ENCODE results near the gene CES3.

CES3 gene

GRCh38 chr16:67017421-67017750 lies 56.3 kb downstream of the CES3 start:
- H3K27me3 ChIP-seq (ENCODE audit: low read depth), result no peaks in the 10 kb centered on the region
- H3K4me3 ChIP-seq, result no peak overlapping the region
- in situ Hi-C loops (cut with MboI; ENCODE audit: low sequenced_read_pairs), result loop anchor here (10.0 kb wide), 1 partner anchor 137 kb away; the partner anchor contains the start of genes B3GNT9, FBXL8 and TRADD
- H3K9me3 ChIP-seq, result no peaks in the 10 kb centered on the region
- H3K36me3 ChIP-seq (replicated peaks), result no peaks in the 10 kb centered on the region
- H3K4me1 ChIP-seq, result peaks cover 4% of the 10 kb centered on the region; the same call in 1 of the 2 replicates
- no peak for DNase-seq (ENCODE audit: low spot score in 2 of 2)

GRCh38 chr16:67017810-67018488 lies 56.9 kb downstream of the CES3 start:
- Histone ChIP-seq H3K4me1 (peaks cover 4% of the 10 kb centered on the region; the same call in 1 of the 2 replicates), H3K27me3 (ENCODE audit: low read depth) (no peaks in the 10 kb centered on the region), H3K36me3 (replicated peaks) (no peaks in the 10 kb centered on the region), H3K9me3 (no peaks in the 10 kb centered on the region), H3K4me3 (no peak overlapping the region)
- peak; percentile 92 to 94 for DNase-seq (ENCODE audit: low spot score in 2 of 2)
- in situ Hi-C loops (cut with MboI; ENCODE audit: low sequenced_read_pairs), result loop anchor here (10.0 kb wide), 1 partner anchor 137 kb away; the partner anchor contains the start of genes B3GNT9, FBXL8 and TRADD

- in situ Hi-C loops (cut with MboI; ENCODE audit: low sequenced_read_pairs), result loop anchor here (10.0 kb wide), 1 partner anchor 136 kb away; the partner anchor contains the start of genes B3GNT9, FBXL8 and TRADD
- Histone ChIP-seq H3K36me3 (replicated peaks) (no peaks in the 10 kb centered on the region), H3K9me3 (no peaks in the 10 kb centered on the region), H3K4me1 (peaks cover 3% of the 10 kb centered on the region; the same call in 1 of the 2 replicates), H3K4me3 (no peak overlapping the region), H3K27me3 (ENCODE audit: low read depth) (no peaks in the 10 kb centered on the region)
- DNase-seq (ENCODE audit: low spot score in 2 of 2), result no peak
Measured at GRCh38 chr16:67019171-67019570, 58.1 kb downstream of the CES3 start.

- Histone ChIP-seq H3K36me3 (replicated peaks) (no peaks in the 10 kb centered on the region), H3K9me3 (no peaks in the 10 kb centered on the region), H3K27me3 (ENCODE audit: low read depth) (no peaks in the 10 kb centered on the region), H3K4me3 (no peak overlapping the region), H3K4me1 (no peaks in the 10 kb centered on the region)
- no peak for DNase-seq (ENCODE audit: low spot score in 2 of 2)
- in situ Hi-C loops (cut with MboI; ENCODE audit: low sequenced_read_pairs), result no loop called here
Measured at GRCh38 chr16:67021321-67021720, 60.3 kb downstream of the CES3 start.

GRCh38 chr16:67022531-67023214 lies 61.6 kb downstream of the CES3 start:
- in situ Hi-C loops (cut with MboI; ENCODE audit: low sequenced_read_pairs), result no loop called here
- Histone ChIP-seq H3K27me3 (ENCODE audit: low read depth) (no peaks in the 10 kb centered on the region), H3K36me3 (replicated peaks) (no peaks in the 10 kb centered on the region), H3K4me3 (no peak overlapping the region), H3K9me3 (no peaks in the 10 kb centered on the region), H3K4me1 (no peaks in the 10 kb centered on the region)
- no peak for DNase-seq (ENCODE audit: low spot score in 2 of 2)

- no peak for DNase-seq (ENCODE audit: low spot score in 2 of 2)
- no peak overlapping the region for H3K4me3 ChIP-seq
- peaks cover 3% of the 10 kb centered on the region; the same call in 1 of the 2 replicates for H3K4me1 ChIP-seq
- in situ Hi-C loops (cut with MboI; ENCODE audit: low sequenced_read_pairs), result no loop called here
- H3K27me3 ChIP-seq (ENCODE audit: low read depth), result no peaks in the 10 kb centered on the region
- no peaks in the 10 kb centered on the region for H3K9me3 ChIP-seq
- H3K36me3 ChIP-seq (replicated peaks), result no peaks in the 10 kb centered on the region
Measured at GRCh38 chr16:67023689-67024088, 62.6 kb downstream of the CES3 start.
